HG02763 (cell line): ENCODE results near the gene NSRP1.
"Not testable (repeated sequence)": the region's sequence is repeated elsewhere in the genome, so short reads cannot be mapped to it uniquely, and the experiment has no call there.

Experiments used
- ATAC-seq: cut with Tn5 transposase; IDR thresholded peaks from one replicate; pipeline ENCODE4 v1.9.1; 2021; ENCODE audit warnings: mild to moderate bottlenecking, moderate library complexity; ENCODE audit not compliant: unreplicated experiment

The NSRP1 gene, protein sequence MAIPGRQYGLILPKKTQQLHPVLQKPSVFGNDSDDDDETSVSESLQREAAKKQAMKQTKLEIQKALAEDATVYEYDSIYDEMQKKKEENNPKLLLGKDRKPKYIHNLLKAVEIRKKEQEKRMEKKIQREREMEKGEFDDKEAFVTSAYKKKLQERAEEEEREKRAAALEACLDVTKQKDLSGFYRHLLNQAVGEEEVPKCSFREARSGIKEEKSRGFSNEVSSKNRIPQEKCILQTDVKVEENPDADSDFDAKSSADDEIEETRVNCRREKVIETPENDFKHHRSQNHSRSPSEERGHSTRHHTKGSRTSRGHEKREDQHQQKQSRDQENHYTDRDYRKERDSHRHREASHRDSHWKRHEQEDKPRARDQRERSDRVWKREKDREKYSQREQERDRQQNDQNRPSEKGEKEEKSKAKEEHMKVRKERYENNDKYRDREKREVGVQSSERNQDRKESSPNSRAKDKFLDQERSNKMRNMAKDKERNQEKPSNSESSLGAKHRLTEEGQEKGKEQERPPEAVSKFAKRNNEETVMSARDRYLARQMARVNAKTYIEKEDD

DNA sequence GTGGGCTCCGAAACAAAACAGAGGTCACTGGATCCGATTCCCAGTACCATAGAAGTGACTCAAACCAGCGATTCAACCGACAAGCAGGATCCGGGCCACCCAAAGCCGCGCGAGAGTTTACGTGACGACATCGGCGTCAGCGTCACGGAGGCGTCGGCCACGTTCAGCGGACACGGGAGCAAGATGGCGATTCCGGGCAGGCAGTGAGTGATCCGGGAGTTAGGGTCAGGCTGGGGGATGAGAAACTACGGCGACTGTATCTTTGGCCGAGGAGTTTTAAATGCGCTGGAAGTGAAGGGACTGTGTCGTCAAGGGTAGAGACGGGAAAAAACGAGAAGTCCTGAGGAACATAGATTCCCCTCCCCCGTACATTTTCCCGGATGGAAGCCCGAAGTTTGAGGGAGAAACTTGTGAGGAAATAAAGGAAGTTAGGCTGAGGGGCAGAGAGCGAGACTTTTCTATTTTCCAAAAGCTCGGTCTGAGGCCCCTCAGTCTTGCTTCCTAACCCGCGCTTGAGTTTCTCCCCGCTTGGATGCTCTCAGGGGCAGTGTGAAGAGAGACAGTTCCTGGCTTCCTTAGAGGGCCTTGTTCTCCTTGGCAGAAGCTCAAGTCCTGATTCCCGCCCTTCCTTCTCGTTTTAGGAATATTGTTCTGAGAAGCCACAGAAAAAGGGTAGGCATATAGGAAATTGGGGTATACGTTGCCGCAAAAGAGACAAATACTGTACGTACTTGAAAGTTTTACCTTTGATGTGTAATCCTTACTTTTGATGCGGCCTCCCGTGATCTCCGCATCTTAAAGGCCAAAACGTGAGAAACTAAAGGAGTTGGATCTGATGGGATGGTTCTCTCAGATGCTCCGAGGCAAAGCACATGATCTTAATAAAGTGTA, at the start of gene NSRP1:
TSS of gene NSRP1 (plus strand) at position 156 of the 891 bp plus-strand sequence. CDS start at position 184, 28 bp downstream.
- peak; percentile 79 for ATAC-seq

DNA sequence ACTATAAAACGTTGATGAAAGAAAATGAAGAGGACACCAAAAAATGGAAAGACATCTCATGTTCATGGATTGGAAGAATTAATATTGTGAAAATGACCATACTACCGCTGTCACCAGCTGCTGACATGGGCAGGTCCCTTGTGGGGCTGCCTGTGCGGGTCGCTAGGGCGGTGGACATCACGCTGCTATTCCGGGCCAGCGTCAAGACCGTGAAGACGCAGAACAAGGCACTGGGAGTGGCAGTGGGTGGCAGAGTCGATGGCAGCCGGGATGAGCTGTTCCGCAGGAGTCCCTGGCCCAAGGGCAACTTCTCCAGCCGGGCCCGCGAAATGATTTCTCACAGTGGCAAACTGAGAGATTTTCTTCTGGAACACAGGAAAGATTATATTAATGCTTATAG, 48.2 kb upstream of the NSRP1 start:
- ATAC-seq: no peak

DNA sequence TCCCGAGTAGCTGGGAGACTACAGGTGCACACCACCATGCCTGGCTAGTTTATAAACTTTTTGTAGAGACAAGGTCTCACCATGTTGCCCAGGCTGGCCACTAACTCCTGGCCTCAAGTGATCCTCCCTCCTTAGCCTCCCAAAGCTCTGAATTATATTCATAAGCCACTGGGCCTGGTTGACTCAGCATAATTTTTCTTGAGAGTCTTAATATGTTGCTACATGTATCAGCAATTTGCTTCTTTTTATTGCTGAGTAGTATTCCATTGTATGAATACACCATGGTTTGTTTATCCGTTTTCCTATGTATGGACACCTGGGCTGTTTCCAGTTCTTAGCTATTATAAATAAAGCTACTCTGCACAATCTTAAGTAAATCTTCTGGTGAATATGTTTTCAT, 42.4 kb upstream of the NSRP1 start:
- ATAC-seq: no peak

DNA sequence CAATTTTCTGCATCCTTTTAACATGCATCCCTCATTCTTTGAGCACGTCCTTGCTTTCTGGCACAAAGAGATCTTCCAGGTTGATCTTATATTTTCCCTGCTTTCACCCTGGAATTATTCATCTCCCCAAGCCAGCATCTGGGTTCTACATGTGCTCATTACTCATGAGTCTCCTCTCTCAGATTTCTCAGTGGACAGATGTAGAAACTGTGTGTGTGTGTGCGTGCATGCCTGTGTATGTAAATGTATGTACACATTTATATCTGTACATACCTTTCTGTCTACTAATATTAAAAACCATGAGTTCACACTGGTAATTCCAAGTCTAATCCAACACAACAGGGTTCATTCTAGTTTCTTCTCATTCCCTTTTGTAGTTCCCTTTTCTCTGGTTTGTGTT, 41.9 kb upstream of the NSRP1 start:
- ATAC-seq: no peak

DNA sequence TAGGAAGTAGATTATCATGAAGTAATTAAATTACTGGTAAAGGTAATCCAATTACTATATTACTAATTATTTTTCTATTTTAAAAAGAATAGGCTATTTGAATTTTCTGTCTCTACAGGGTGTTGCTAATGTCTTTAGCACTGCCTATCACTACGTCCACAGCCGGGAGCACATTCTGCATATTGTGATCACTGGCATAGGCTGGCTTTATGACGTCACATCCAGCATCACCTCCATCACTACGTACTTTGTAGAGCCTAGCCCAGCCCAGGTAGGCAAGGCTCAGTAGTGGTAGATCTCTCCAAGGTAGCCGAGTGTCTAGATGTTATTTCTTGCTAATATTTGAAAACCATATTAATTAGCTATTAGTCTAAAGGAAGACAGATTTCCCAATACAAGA, 33.8 kb upstream of the NSRP1 start:
- no peak for ATAC-seq

DNA sequence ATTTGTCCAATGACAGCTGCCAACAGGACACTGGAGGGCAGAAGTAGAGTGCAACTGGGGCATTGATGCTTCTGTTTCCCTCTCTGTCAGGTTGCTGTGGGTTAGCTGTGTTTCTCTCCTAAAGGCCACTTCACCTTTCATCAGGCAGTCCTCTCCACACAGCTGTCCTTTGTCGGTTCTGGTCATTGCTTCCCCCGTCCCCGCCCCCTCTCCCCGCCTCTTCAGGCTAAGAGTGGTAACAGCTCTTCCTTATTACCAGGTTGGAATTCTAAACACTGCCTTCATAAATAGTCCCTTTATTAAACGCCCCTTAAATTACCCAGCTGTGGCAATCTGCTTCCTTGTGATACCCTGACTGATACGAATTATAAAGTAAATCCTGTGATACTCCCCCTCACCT, 31.8 kb upstream of the NSRP1 start:
- no peak for ATAC-seq

DNA sequence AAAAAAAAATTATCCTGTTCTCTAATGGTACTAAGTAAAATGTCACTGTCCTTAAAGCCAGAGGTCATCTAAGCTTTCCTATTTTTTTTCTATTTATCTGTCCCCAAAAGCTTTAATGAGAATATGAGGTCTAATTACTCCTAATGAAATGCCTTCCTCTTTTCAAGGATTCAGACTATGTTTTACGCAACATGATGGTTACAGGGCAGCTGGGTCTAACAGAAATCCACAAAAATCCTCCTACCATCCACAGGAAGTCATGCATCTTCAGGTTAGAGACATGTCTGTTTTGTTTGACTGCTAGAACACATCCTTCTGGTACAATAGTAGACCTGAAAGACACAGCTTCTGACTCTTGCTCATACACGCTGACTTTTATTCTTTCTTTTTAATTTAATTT, 29.7 kb upstream of the NSRP1 start:
- no peak for ATAC-seq

DNA sequence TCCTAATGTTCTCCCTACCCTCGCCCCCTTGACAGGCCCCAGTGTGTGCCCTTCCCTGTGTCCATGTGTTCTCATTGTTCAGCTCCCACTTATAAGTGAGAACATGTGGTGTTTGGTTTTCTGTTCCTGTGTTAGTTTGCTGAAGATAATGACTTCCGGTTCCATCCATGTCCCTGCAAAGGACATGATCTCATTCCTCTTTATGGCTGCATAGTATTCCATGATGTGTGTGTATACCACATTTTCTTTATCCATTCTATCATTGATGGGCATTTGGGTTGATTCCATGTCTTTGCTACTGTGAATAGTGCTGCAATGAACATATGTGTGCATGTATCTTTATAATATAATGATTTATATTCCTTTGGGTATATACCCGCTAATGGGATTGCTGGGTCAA, 29.2 kb upstream of the NSRP1 start:
- not testable (repeated sequence) for ATAC-seq

DNA sequence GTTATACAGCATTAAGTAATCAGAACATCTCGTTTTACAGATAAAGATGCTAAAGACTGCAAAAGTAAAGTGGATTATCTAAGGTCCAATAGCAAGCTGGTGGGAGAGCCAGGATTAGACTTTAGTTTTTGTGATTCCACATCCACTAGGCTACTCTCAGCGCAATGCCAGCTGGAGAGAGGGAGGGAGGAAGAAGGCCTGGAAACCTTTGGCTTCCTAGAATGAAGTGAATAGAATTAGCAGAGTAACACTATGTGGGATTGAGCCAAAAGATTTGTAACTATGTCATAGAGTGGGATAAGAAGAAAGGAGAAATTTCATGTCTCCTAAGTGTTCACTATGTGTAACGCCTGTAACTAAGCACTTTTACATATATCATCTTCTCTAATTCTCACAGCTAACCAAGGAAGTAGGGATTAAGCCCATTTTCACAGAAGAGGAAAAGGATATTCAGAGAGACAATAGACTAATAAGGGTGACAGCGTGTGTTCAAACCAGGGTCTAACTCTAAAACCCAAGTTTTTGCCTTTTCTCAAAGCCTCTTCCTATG, 25.4 kb upstream of the NSRP1 start:
- no peak for ATAC-seq

DNA sequence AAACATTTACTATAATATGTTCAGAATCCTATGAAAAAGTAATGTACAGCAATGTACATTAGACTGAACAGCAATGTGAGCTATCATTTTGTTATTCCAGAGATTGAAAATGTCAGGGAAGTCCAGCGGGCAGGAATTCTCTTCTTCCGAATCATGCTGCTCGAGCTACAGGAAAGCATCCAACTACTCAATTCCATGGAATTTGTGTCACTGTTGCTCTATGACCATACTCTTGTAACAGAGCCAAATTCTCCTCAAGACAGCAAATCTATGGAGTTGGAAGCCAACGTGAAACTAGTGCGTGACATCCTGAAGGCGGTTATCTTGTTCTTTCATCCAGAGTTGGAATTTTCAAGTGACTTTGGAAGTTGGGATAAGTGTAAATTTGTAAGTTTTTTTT, 24.8 kb upstream of the NSRP1 start:
- ATAC-seq: no peak

DNA sequence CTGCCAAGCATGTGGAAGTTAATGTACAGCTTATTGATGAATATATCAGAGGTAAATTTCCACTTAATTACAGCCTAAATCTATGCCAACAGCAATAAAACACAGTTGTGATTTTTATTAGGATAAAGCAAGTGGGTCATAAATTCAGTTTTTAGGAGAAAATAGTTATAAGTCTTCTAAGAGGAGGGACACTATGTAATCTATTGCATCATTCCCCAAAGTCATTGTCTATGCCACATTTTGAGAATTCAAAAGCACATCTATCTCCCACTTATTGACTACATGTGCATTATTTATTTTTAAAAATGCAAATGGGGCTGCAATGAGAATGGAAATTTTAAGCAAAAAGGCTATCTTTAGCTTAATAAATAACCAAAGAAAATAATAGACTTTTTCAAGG, 23.7 kb upstream of the NSRP1 start:
- ATAC-seq: no peak

DNA sequence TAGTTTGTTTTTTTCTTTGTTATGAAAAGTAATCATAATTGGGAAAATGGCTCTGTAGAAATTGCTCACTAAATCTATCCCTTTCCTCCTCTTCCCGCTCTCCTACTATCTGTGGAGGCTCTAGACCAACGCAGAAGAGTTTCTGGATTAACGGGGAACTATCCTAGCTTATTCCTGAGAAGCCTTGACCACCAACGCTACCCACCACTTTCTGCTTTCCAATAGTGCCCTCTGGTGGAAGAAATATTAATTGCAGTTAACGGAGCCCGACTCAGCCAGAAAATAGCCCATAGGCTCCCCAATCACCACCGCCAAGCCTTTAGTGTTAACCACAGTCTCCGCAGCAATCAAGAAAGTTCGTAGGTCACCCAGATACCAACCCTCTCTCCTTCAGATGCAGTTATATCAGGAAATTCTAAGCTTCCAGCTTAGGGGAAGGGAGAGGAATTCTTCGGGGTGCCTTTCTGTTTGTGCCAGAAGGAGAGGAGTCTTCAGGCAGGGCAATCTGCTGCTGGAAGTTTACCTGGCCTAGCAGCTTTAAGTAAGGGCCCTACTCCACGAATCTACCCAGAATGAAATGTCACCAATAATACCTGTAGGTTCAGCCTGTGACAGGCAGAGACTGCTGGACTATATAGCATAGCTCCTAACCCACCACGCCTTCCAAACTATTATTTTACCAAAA, 23.0 kb upstream of the NSRP1 start:
- ATAC-seq: no peak

DNA sequence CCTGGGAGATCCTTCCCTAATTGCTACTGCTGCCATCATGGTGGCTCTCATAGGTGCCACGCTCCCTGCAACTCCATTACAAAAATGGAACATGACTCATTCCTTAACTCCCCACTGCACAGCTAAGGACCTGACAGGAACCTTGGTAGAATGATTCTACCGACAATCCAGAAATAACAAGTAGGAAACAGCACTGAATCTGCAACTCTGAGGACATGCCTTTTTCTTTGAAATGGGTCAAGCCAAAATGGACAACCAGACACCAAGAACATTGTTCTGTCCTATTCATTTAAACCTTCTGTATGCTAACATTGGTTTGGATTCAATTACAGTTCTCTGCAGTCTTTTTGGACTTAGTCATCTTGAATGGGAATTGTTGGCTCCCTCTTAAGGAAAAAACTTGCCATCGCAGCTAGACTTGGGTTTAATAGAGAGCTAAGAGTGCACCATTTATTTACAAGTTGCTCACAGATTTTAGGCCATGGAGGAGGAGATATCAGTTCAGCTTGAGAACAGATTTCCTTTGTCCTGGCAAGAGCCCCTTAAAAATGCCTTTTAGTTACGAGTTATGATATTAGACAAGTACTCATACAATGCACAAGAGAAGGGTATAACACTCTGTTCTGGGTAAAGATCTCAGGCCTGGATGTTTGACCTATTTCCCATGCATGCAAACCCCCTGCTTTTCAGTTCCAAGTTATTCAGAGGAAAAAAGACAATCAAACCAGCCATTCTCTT, 20.9 kb upstream of the NSRP1 start:
- no peak for ATAC-seq

DNA sequence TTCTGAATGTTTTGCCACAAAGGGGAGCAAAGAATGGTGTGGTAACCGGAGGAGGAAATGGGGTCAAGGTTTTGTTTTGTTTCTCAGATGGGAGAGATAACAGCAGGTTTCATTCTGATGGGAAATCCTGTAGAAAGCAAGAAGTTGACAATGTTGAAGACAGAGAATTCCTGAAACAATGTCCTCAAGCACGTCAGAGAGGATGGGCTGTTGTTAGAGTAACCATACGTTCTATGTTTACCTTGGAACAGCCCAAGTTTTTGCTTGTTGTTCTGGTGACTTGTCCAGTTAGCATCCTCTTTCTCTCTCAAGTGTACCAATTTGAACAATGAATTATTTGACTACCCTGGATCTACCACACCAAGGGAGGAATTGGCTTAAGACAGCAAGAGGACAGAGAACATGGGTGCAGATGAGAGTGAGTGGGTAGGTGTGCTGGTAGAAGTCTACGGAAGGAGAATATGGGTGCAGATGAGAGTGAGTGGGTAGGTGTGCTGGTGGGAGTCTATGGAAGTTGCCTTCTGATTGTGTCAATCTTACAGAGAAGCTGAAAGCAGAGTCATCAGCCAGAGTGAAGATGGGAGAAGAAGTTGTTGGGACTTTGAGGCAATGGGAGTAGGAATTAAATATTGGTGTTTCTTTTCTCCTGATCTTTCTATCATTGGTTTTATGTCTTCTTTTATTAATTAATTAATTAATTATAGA, 14.8 kb upstream of the NSRP1 start:
- ATAC-seq: no peak

DNA sequence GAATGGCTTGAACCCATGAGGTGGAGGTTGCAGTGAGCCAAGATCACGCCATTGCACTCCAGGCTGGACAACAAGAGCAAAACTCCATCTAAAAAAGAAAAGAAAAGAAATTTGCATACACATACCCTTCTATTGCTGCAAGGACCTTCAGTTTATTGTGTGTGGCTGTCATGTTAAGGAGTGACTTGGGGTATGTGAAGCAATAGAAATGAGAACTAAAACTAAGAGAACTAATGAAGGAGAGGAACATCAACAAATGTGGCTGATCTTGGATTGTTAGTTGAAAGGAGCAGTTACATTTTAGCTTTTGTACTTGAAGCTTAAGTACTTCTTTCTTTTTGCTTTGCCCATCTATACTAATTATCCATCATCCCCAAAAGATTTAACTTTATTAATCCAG, 12.7 kb upstream of the NSRP1 start:
- no peak for ATAC-seq

DNA sequence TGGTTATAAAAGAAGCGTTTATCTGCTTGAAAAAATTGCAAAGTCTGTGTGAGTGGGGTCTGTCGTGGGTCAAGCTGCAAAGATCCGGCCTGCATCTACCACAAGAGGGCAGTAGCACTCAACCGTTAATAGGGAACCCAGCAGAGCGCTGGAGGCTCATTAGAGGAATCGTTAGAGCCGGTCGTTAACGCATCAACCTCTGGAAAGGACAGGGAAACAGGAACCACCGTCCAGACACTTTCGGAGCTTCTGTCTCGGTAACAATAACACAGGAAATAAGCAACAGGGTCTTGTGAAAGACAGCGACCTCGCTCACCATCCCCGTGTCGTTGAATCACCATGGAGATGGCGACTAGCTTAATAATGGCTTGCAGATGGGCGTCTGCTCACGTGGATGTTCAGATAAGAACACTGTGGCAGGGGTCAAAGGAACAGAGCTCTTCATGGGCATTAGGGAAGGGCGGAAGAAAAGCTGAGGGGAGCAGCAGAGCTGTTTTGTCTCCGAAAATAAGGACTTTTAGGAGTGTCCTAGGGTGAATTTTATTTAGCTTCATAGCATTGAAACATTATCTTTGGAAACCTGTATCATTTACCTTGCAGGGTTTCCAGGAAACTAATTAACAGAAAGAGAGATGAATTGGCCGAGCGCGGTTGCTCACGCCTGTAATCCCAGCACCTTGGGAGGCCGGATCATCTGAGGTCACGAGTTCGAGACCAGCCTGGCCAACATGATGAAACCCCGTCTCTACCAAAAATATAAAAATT, 11.9 kb upstream of the NSRP1 start:
- no peak for ATAC-seq

DNA sequence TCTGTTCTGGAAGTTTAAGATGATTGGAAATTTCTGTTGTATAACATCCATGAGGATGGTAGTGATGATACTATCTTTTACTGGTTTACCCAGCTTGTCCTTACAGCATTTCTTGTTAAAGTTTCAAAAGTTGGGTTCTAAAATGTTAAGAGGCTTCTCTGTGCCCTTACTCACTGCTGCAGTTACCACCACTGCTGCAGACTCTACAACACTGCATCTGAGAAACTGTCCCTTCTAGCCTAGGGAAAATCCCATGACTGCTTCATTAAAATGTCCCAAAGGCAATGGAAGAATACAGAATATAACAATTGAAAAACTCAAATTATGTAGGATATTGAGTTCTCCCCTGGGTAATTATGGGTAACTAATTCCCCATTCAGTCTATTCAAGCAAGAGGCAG, 3.8 kb upstream of the NSRP1 start:
- ATAC-seq: no peak

DNA sequence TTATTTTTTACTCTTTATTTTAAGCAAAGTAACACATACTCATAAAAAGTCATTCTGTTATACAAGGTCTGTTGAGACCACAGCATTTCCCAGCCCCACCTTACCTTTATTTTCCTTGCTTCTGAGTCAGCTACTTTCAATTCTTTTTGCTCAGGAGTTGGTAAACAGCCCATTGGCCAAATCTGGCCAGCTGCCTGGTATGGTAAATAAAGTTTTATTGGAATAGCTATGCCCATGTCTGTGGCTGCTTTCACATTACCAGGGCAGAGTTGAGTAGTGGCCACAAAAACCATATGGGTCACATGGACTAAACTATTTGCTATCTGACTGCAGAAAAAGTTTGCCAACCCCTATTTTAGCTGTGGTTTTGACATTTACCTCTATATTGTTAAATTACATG, 3.4 kb upstream of the NSRP1 start:
- ATAC-seq: no peak

DNA sequence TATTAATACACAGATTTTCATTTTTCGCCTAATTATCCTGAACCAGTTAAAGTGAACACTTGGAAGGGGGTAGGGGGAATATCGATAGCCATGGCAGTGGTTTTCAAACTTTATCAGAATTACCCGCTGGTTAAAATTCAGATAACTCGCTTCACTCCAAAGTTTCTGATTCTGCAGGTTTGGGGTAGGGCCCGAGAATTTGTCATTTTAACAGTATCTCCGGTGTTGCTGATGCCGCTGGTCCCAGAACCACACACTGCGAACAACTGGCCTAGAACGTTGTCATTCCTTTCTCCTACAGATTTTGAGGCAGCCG, 313 bp upstream of the NSRP1 start:
- ATAC-seq: no peak
